Endodermal cell (in vitro differentiated cells): ENCODE measurements around the gene MYO6. TPM values are rescaled to one million over a fixed set of nuclear protein-coding genes. Genes with fewer than 3 reads are reported as not detected.
"Not testable (repeated sequence)": the region's sequence is repeated elsewhere in the genome, so short reads cannot be mapped to it uniquely, and the experiment has no call there.

Experiments used
- DNase-seq: peaks from one replicate; pipeline ENCODE4 v3.0.0-alpha.2; 2017
- H3K27ac ChIP-seq: 2 replicates; pipeline ENCODE4 v1.5.1; 2013; ENCODE audit warnings: mild to moderate bottlenecking, low read depth, low read length, moderate library complexity
- H3K27me3 ChIP-seq: 2 replicates; pipeline ENCODE4 v1.6.1; 2013; ENCODE audit warnings: mild to moderate bottlenecking, low read length, moderate library complexity; ENCODE audit not compliant: insufficient read depth, control insufficient read depth, poor library complexity, severe bottlenecking
- H3K36me3 ChIP-seq: 2 replicates; pipeline ENCODE4 v1.7.0; 2013; ENCODE audit warnings: mild to moderate bottlenecking, low read length, moderate library complexity; ENCODE audit not compliant: control insufficient read depth, insufficient read depth
- H3K4me1 ChIP-seq: one replicate; pipeline ENCODE4 v1.7.0; 2013; ENCODE audit warnings: low read length; ENCODE audit not compliant: control insufficient read depth, insufficient read depth
- H3K4me3 ChIP-seq: 2 replicates; pipeline ENCODE4 v1.5.1; 2013; ENCODE audit warnings: mild to moderate bottlenecking, low read length, moderate library complexity
- H3K9ac ChIP-seq: 2 replicates; pipeline ENCODE4 v1.6.1; 2013; ENCODE audit warnings: mild to moderate bottlenecking, low read length, moderate library complexity; ENCODE audit not compliant: poor library complexity, severe bottlenecking; ENCODE audit errors: extremely low read depth
- H3K9me3 ChIP-seq: 2 replicates; pipeline ENCODE4 v1.6.1; 2013; ENCODE audit warnings: mild to moderate bottlenecking, low read length, moderate library complexity; ENCODE audit not compliant: control insufficient read depth
- H3K27ac Mint-ChIP-seq: 2 replicates; pipeline ENCODE4 v1.8.0; 2020; ENCODE audit warnings: mixed read lengths
- H3K27me3 Mint-ChIP-seq: 2 replicates; pipeline ENCODE4 v1.8.0; 2021; ENCODE audit warnings: mild to moderate bottlenecking, mixed read lengths; ENCODE audit not compliant: insufficient read depth
- H3K36me3 Mint-ChIP-seq: 2 replicates; pipeline ENCODE4 v1.8.0; 2020; ENCODE audit warnings: low read depth, mixed read lengths
- H3K4me1 Mint-ChIP-seq: 2 replicates; pipeline ENCODE4 v1.8.0; 2020; ENCODE audit warnings: mixed read lengths
- H3K4me3 Mint-ChIP-seq: 2 replicates; pipeline ENCODE4 v1.8.0; 2020; ENCODE audit warnings: mild to moderate bottlenecking, moderate library complexity, mixed read lengths
- H3K9me3 Mint-ChIP-seq: 2 replicates; pipeline ENCODE4 v1.8.0; 2020; ENCODE audit warnings: mild to moderate bottlenecking, mixed read lengths
- CTCF ChIP-seq: fragments of 200-600 bp; sonication (generic); conservative IDR thresholded peaks from 2 replicates; pipeline ENCODE4 v1.5.0; 2021; ENCODE audit warnings: antibody characterized with exemption, mild to moderate bottlenecking
- WGBS, 2 experiments: methylation state at CpG; one replicate each; pipeline versions ENCODE4 v1.1.5 to v1.1.7; 2013; ENCODE audit warnings: missing lambda C conversion rate in 2 of 2, mixed read lengths in 1 of 2; ENCODE audit not compliant: insufficient coverage in 1 of 2, insufficient read length in 1 of 2; 5-methylcytosine and 5-hydroxymethylcytosine counted together
- total RNA-seq, 2 donors: library from RNA; stranded (reverse); fragmentation: NEBNext Ultra II Directional in 1 of 2; extraction: Animal tissue kit (Norgen Biotek cat#: 25700) in 1 of 2; gene quantifications; 2 replicates in 1 of 2; 3 replicates in 1 of 2; pipeline ENCODE4 v1.2.1, GENCODE V29; 2021

Gene MYO6
- total RNA-seq, 2 donors from 2014 or later: 58.7 to 89.9 TPM

GRCh38 chr6:75893776-75894152 lies 144.7 kb downstream of the MYO6 start:
- Histone ChIP-seq H3K27me3 (no peaks in the 10 kb centered on the region), H3K9ac (no peak overlapping the region), H3K9me3 (no peaks in the 10 kb centered on the region), H3K4me1 (no peaks in the 10 kb centered on the region), H3K36me3 (peaks cover 51% of the 10 kb centered on the region), H3K4me3 (no peak overlapping the region), H3K27ac (no peak overlapping the region)
- no peak for TF ChIP-seq CTCF
- 73 to 80% methylated on average over 2 of the region's 2 CpGs for WGBS, 2 experiments
- Mint-ChIP-seq H3K4me3 (no peak overlapping the region), H3K4me1 (no peaks in the 10 kb centered on the region), H3K27me3 (no peaks in the 10 kb centered on the region), H3K27ac (no peak overlapping the region), H3K9me3 (no peaks in the 10 kb centered on the region), H3K36me3 (peaks cover 29% of the 10 kb centered on the region)
- DNase-seq: no peak

GRCh38 chr6:75896526-75896925 lies 147.5 kb downstream of the MYO6 start:
- TF ChIP-seq CTCF: no peak
- no peaks in the 10 kb centered on the region for H3K9me3 ChIP-seq
- no peaks in the 10 kb centered on the region for H3K4me1 Mint-ChIP-seq
- no peak overlapping the region for H3K4me3 ChIP-seq
- H3K36me3 ChIP-seq: peaks cover 33% of the 10 kb centered on the region
- no peaks in the 10 kb centered on the region for H3K27me3 ChIP-seq
- peaks cover 25% of the 10 kb centered on the region for H3K36me3 Mint-ChIP-seq
- no peak overlapping the region for H3K4me3 Mint-ChIP-seq
- no peaks in the 10 kb centered on the region for H3K27me3 Mint-ChIP-seq
- DNase-seq: no peak
- H3K9ac ChIP-seq: no peak overlapping the region
- peak overlapping the region; percentile 39 for H3K27ac Mint-ChIP-seq
- H3K27ac ChIP-seq: no peak overlapping the region
- no peaks in the 10 kb centered on the region for H3K4me1 ChIP-seq
- WGBS, 2 experiments: 81 to 87% methylated on average over 3 of the region's 3 CpGs
- H3K9me3 Mint-ChIP-seq: peaks cover 1% of the 10 kb centered on the region

GRCh38 chr6:75900216-75900615 lies 151.2 kb downstream of the MYO6 start:
- Mint-ChIP-seq H3K36me3 (peaks cover 24% of the 10 kb centered on the region), H3K9me3 (peaks cover 11% of the 10 kb centered on the region)
- 100% methylated on average over 1 of the region's 1 CpG; no CpG with 5 or more reads in 1 of the 2 experiments for WGBS, 2 experiments
- not testable (repeated sequence) for DNase-seq, H3K9ac ChIP-seq, H3K9me3 ChIP-seq, H3K27me3 Mint-ChIP-seq, H3K4me1 ChIP-seq, H3K27me3 ChIP-seq, H3K27ac ChIP-seq, H3K4me1 Mint-ChIP-seq, H3K27ac Mint-ChIP-seq, H3K4me3 ChIP-seq, H3K4me3 Mint-ChIP-seq
- peaks cover 11% of the 10 kb centered on the region for H3K36me3 ChIP-seq

GRCh38 chr6:75905129-75905528 lies 156.1 kb downstream of the MYO6 start:
- not testable (repeated sequence) for DNase-seq, H3K27ac ChIP-seq, H3K4me3 Mint-ChIP-seq, H3K27me3 ChIP-seq, H3K27me3 Mint-ChIP-seq, H3K27ac Mint-ChIP-seq, H3K4me1 ChIP-seq, H3K9ac ChIP-seq, H3K4me3 ChIP-seq, H3K9me3 ChIP-seq, H3K4me1 Mint-ChIP-seq
- peaks cover 16% of the 10 kb centered on the region for H3K36me3 ChIP-seq
- peaks cover 17% of the 10 kb centered on the region for H3K9me3 Mint-ChIP-seq
- 96% methylated on average over 14 of the region's 14 CpGs for WGBS, 2 experiments
- H3K36me3 Mint-ChIP-seq: peaks cover 29% of the 10 kb centered on the region
